HG03045 (cell line): ENCODE results near the gene PRKCE.

ENCODE experiments used
- ATAC-seq: cut with Tn5 transposase; IDR thresholded peaks from one replicate; pipeline ENCODE4 v1.9.1; 2021; ENCODE audit warnings: mild to moderate bottlenecking, moderate library complexity; ENCODE audit not compliant: unreplicated experiment

PRKCE gene

GRCh38 chr2:45951025-45951727 lies 299.7 kb downstream of the PRKCE start:
- ATAC-seq, result no peak

- ATAC-seq, result no peak
Observed at GRCh38 chr2:45952591-45952990, 301.1 kb downstream of the PRKCE start.

GRCh38 chr2:45953376-45954027 lies 302.0 kb downstream of the PRKCE start:
- ATAC-seq, result no peak

GRCh38 chr2:45954233-45954850 lies 302.9 kb downstream of the PRKCE start:
- no peak for ATAC-seq

- no peak for ATAC-seq
Observed at GRCh38 chr2:45957533-45958227, 306.2 kb downstream of the PRKCE start.

- ATAC-seq, result no peak
Observed at GRCh38 chr2:45960057-45960863, 308.8 kb downstream of the PRKCE start.

GRCh38 chr2:45962177-45962921 lies 310.9 kb downstream of the PRKCE start:
- ATAC-seq, result no peak

- ATAC-seq, result no peak
Observed at GRCh38 chr2:45963816-45964215, 312.3 kb downstream of the PRKCE start.

GRCh38 chr2:45964223-45964841 lies 312.9 kb downstream of the PRKCE start:
- no peak for ATAC-seq

- no peak for ATAC-seq
Observed at GRCh38 chr2:45964906-45965305, 313.4 kb downstream of the PRKCE start.

- ATAC-seq, result no peak
Observed at GRCh38 chr2:45965871-45966498, 314.5 kb downstream of the PRKCE start.

- no peak for ATAC-seq
Observed at GRCh38 chr2:45968946-45969584, 317.6 kb downstream of the PRKCE start.

- no peak for ATAC-seq
Observed at GRCh38 chr2:45973426-45973825, 322.0 kb downstream of the PRKCE start.

- ATAC-seq, result peak; percentile 74
Observed at GRCh38 chr2:45974056-45974455, 322.6 kb downstream of the PRKCE start.

GRCh38 chr2:45974762-45975408 lies 323.4 kb downstream of the PRKCE start:
- peak; percentile 75 for ATAC-seq

- no peak for ATAC-seq
Observed at GRCh38 chr2:45975752-45976517, 324.5 kb downstream of the PRKCE start.

- ATAC-seq, result no peak
Observed at GRCh38 chr2:45978302-45978859, 326.9 kb downstream of the PRKCE start.
